ENCODE data around the gene KCTD17.

Gene KCTD17

DNA sequence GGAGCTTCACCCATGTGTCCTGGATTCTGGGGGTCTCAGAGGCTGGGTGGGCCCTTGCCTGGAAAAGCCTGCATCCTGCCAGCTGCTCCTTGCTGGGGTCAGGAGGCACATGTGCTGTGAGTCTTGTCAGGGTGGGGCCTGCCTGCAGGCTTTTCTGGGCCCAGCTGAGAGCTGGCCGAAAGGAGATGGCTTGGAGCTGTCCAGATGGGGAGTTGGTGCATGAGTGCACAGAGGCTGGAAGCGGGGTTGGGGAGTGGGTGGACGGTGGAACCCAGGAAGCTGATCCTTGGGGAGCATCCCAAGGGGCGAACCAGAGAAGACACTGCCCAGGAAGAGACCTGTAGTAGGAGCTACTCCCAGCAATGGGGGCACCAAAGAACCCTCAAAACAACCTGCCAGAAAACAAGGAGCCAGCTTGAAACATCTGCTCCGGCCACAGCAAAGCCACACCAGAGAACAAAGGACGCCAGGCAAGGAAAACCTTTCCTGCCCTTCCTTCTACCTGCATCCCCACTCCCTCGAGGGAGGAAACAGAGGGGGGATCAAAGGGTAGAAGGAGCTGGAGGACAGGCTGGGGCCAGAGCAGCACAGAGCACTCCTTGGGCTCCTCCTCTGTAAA, 8.2 kb upstream of the KCTD17 start:
- no peaks in the 10 kb centered on the region for H3K36me3 Mint-ChIP-seq (ENCODE audit: low read depth)
- H3K4me1 Mint-ChIP-seq (ENCODE audit: low read depth): peaks cover 14% of the 10 kb centered on the region
- no peaks in the 10 kb centered on the region for H3K9me3 Mint-ChIP-seq
- no peaks in the 10 kb centered on the region for H3K27me3 Mint-ChIP-seq (ENCODE audit: low read depth)
- H3K4me3 Mint-ChIP-seq: no peak overlapping the region
- no peak for DNase-seq (ENCODE audit: low spot score)
- no peak overlapping the region for H3K27ac Mint-ChIP-seq

DNA sequence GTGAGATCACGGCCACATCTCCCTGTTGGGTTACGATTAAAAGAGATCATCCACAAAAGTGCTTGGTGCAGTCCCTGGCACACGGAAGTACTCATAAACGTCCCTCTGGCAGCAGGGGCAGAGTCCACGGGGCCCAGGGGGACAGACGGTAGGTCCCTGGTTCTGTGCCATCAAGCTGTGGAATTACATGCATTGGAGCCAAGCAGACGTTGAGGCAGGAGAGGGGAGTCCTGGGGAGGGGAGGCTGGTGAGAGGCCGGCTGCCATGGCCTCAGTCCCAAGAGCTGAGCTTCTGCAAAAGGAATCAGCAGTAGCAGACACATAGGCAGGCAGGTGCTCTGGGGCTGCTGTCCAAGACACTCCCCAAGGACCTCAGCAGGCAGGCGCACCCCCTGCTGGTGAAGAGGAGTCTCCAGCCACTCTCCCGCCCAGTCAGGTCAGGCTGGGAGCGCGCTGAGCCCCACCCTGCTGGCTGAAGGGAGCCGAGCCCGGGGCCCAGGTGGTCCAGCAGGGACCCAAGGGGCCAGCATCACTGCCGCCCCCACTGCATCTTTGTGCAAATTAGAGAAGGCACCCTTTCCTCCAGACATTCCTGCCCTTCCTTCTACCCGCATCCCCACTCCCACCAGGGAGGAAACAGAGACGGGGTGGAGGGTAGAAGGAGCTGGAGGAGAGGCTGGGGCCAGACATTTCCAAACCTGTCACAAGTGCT, 7.6 kb upstream of the KCTD17 start:
- Mint-ChIP-seq H3K36me3 (ENCODE audit: low read depth) (no peaks in the 10 kb centered on the region), H3K4me3 (no peak overlapping the region), H3K27me3 (ENCODE audit: low read depth) (no peaks in the 10 kb centered on the region), H3K9me3 (no peaks in the 10 kb centered on the region), H3K4me1 (ENCODE audit: low read depth) (peaks cover 14% of the 10 kb centered on the region), H3K27ac (no peak overlapping the region)
- peak; percentile 46 for DNase-seq (ENCODE audit: low spot score)

DNA sequence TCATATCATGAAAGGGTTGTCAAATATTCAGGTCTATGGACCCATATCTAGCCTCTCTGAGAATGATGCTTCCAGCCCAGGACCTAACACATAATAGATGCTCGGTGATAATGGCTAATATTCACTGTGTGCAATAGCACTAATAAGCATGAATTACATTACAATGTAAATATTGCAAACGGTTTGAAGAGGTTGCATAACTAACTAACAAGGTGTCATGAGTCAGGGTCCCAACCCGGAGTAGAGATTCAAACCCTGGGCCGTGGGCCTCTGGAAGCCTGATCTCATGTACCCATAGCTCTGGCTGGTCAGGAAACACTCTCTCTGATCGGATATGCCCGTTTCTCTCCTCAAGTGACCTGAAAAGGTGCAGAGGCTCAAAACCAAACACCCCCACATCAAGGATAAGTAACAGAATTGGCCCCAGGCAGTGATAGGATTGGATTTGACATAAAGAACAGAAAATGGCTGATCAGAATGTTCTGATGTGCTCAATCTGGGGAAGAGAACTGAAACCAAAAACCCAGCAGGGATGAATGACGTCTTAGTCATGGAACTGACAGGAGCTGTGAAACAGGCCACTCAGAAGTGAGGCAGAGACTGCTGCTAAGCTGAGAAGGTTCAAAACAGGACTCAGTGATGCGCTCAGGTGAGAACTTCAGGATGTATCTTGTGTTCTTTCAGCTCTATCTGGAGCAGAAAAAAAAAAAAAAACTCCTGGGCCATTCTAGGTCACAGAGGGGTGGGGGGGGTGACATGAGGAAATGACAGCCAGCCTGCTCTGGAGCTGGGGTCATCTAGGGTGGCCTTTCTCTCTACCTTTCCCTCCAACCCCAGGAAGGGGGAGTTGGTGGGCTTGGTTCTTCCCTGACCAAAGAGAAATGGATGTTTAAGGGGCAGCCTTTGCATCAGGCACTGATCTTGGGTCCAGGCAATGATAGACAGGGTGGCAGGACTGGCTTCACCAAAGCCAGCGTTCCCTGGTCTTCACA, 6.6 kb upstream of the KCTD17 start:
- Mint-ChIP-seq H3K9me3 (no peaks in the 10 kb centered on the region), H3K27ac (no peak overlapping the region), H3K4me1 (ENCODE audit: low read depth) (peaks cover 14% of the 10 kb centered on the region), H3K4me3 (no peak overlapping the region), H3K27me3 (ENCODE audit: low read depth) (no peaks in the 10 kb centered on the region), H3K36me3 (ENCODE audit: low read depth) (no peaks in the 10 kb centered on the region)
- DNase-seq (ENCODE audit: low spot score): no peak

DNA sequence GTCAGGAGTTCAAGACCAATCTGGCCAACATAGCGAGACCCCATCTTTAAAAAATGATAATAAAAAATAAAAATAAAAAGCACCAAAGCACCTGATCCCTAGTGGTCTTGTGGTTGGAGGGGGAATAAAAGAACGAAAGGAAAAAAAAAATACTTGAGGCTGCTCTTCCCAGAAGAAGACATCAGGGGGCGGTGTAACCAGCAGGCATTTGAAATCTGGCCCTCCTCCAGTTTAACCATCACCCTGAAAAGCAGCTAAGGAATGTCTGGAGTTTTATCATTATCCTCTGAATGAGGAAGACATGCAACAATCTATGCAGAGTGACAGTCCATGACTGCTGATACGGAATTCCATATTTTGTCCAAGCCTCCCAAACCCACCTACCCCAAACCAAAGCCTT, 5.6 kb upstream of the KCTD17 start:
- Mint-ChIP-seq H3K4me1 (ENCODE audit: low read depth) (peaks cover 12% of the 10 kb centered on the region), H3K27ac (no peak overlapping the region), H3K27me3 (ENCODE audit: low read depth) (no peaks in the 10 kb centered on the region), H3K4me3 (no peak overlapping the region), H3K9me3 (no peaks in the 10 kb centered on the region), H3K36me3 (ENCODE audit: low read depth) (no peaks in the 10 kb centered on the region)
- no peak for DNase-seq (ENCODE audit: low spot score)

DNA sequence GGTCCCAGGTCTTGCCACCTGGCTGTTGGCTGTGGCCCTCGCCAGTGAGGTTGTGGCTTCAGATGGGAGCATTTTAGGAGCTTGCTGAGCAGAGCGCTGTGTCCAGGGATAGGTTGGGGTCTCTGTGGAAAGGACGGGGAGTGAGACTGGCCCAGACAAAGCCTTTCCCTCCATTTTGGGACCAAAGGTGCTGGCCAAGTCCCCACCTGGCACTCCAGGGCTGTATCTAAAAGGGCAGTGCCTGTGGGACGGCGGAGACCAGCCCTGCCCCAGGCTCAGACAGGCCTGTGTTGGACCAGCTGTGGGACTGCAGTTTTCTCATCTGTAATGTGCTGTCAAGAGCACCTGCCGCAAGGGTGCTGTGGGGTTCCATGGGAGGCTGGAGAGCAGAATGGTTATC, 5.0 kb upstream of the KCTD17 start:
- H3K4me1 Mint-ChIP-seq (ENCODE audit: low read depth): peaks cover 8% of the 10 kb centered on the region
- no peak overlapping the region for H3K4me3 Mint-ChIP-seq
- no peaks in the 10 kb centered on the region for H3K27me3 Mint-ChIP-seq (ENCODE audit: low read depth)
- H3K27ac Mint-ChIP-seq: no peak overlapping the region
- DNase-seq (ENCODE audit: low spot score): no peak
- H3K9me3 Mint-ChIP-seq: no peaks in the 10 kb centered on the region
- no peaks in the 10 kb centered on the region for H3K36me3 Mint-ChIP-seq (ENCODE audit: low read depth)

DNA sequence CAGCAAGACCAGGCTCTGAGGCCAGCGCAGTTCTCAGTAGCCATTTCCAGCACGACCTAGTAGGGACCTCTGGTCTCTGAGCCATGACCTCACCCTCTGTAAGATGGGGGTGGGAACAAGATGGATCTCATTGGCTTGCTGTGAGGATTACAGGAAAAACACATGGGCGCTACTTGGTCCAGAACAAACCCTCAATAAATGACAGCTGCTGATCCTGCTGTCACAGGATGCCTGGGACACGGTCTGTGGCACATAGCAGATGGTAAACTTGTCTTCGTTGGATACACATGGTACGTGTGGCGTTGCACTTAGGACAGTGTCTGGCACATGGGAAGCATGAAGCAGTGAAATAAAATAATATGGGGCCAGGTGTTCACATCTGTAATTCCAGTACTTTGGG, 4.5 kb upstream of the KCTD17 start:
- H3K27me3 Mint-ChIP-seq (ENCODE audit: low read depth): no peaks in the 10 kb centered on the region
- no peak overlapping the region for H3K27ac Mint-ChIP-seq
- no peak overlapping the region for H3K4me3 Mint-ChIP-seq
- no peak for DNase-seq (ENCODE audit: low spot score)
- no peaks in the 10 kb centered on the region for H3K9me3 Mint-ChIP-seq
- H3K36me3 Mint-ChIP-seq (ENCODE audit: low read depth): no peaks in the 10 kb centered on the region
- H3K4me1 Mint-ChIP-seq (ENCODE audit: low read depth): peaks cover 6% of the 10 kb centered on the region

DNA sequence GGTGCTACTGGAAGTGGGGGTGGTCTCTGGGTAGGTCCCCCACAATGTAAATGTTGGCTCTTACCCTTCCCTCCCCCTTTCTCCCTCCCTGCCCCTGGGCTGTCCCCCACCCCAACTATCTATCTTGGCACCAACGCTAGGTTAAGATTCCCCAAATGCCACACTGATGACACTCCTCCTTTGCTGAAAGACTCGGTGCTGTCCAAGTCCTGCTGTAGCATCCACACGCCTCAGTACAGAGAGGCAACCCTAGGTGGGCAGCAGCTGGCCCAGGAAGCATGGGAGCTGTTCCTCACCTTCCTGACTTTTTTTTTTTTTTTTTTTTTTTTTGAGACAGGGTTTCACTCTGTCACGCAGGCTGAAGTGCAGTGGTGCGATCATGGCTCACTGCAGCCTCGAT, 3.4 kb upstream of the KCTD17 start:
- H3K4me1 Mint-ChIP-seq (ENCODE audit: low read depth): peaks cover 12% of the 10 kb centered on the region
- H3K27ac Mint-ChIP-seq: no peak overlapping the region
- no peak overlapping the region for H3K4me3 Mint-ChIP-seq
- no peaks in the 10 kb centered on the region for H3K36me3 Mint-ChIP-seq (ENCODE audit: low read depth)
- no peaks in the 10 kb centered on the region for H3K9me3 Mint-ChIP-seq
- no peak for DNase-seq (ENCODE audit: low spot score)
- H3K27me3 Mint-ChIP-seq (ENCODE audit: low read depth): no peaks in the 10 kb centered on the region

DNA sequence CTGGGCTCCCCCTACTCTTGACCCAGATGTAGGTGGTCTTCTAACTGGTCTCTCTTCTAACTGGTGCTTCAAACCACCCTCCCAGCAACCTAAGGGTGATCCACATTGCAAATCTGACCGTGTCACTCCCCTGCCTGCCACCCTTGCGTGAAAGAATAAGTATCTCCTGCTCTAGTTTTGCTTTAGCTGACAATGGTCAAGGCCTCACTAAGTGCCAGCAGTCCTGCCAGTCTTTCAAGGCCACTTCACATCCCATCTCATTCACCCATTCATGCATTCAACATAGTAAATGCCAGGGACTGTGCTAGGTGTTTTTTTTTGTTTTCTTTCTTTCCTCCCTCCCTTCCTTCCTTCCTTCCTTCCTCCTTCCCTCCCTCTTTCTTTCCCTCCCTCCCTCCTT, 2.3 kb upstream of the KCTD17 start:
- DNase-seq (ENCODE audit: low spot score): no peak
- H3K27ac Mint-ChIP-seq: no peak overlapping the region
- no peaks in the 10 kb centered on the region for H3K9me3 Mint-ChIP-seq
- H3K27me3 Mint-ChIP-seq (ENCODE audit: low read depth): no peaks in the 10 kb centered on the region
- H3K4me1 Mint-ChIP-seq (ENCODE audit: low read depth): peaks cover 9% of the 10 kb centered on the region
- H3K36me3 Mint-ChIP-seq (ENCODE audit: low read depth): no peaks in the 10 kb centered on the region
- H3K4me3 Mint-ChIP-seq: no peak overlapping the region

DNA sequence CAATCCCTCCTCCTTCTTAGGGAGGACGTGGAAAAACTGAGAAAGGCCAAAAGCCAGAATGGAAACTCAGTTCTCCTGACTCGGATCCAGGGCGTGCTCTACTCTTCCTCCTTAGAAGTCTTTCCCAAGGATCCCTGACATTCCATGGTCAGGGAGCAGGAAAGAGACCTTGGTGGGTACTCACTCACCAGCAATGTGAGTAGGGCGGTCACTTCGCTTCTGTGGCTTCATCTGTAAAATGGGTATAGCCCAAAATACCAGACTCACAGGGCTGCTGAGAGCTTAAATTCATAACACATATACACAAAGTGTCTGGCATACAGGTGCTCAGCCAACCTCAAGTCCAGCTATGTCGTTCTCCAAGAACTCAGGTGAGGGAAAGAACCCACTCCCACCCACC, 629 bp upstream of the KCTD17 start:
- Mint-ChIP-seq H3K36me3 (ENCODE audit: low read depth) (no peaks in the 10 kb centered on the region), H3K4me3 (peak overlapping the region; percentile 29), H3K27me3 (ENCODE audit: low read depth) (no peaks in the 10 kb centered on the region), H3K4me1 (ENCODE audit: low read depth) (peaks cover 9% of the 10 kb centered on the region), H3K27ac (no peak overlapping the region), H3K9me3 (no peaks in the 10 kb centered on the region)
- no peak for DNase-seq (ENCODE audit: low spot score)

DNA sequence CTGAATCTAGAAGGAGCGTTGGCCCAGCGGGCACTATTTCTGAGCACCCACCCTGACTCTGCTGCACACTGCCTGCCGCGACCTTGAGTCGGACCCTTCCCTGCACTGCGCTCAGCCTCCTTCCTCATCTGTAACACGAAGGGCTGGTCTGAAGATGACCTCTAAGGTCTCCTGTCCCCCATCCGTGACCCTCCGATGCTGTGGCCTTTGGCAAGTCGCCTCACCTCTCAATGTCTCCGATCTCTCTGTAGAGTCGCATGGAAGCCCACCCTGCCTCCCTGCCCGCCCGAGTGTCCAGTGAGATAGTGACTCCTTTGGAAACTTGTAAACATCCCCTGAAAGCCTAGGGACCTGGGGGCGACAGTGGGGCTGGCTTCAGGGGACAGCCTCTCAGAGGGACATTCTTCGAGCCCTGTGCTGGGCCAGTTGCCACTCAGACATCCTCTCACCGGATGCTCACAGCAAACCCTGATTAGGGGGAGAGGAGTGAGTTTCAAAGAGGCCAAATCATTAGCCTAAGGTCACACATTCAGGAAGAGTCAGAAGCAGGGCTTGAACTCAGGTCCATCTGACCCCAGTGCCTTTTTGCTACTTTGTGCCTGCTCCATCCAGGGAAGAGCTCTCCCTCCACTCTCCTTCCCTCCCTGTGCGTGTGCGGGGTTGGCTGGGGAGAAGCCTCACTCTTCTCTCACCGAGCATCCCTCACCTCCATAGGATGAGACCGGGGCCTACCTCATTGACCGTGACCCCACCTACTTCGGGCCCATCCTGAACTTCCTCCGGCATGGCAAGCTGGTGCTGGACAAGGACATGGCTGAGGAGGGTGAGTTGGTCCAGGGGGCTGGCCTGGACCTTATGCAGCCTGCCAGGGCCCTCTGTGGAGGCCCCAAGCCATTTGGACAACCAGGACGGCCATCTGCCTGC, 1.1 kb downstream of the KCTD17 start:
- Mint-ChIP-seq H3K4me3 (peak overlapping the region; percentile 87), H3K4me1 (ENCODE audit: low read depth) (peaks cover 9% of the 10 kb centered on the region), H3K27ac (peak overlapping the region; percentile 63), H3K36me3 (ENCODE audit: low read depth) (peaks cover 2% of the 10 kb centered on the region), H3K27me3 (ENCODE audit: low read depth) (no peaks in the 10 kb centered on the region), H3K9me3 (no peaks in the 10 kb centered on the region)
- no peak for DNase-seq (ENCODE audit: low spot score)

DNA sequence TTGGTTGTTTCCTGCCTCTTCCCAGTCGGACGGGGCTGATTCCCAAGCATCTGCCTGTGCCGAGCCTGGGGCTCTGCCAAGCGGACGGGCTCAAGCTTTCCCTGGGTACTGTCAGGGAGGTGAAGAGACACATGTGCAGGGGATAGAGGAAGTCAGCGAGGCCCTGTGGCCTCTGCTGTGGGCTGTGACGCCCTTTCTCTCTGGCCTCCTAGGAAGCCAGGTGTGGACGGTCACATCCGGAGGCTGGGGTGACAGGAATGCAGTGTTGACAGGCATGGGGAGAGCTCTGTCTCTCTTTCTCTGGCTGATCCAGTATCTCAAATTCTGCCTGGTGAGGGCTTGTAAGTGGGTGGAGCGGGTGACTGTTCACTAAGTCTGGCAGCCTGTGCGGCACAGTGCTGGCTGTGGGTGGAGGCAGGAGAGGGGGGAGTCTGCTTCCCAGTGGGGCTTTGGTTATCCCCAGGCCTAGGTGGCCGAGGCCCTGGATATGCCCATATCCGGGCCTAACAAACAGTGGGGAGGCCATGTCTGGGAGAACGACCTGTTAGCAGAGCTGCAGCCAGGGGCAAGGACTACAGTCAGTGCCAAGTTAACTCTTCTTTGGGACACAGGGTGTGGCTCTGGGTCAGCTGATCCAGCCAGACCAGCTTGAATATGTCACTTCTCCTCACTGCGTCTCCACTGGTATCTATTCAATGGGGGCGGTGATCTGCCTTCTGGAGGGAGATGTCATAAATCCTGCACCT, 1.9 kb downstream of the KCTD17 start:
- H3K36me3 Mint-ChIP-seq (ENCODE audit: low read depth): peaks cover 3% of the 10 kb centered on the region
- peaks cover 9% of the 10 kb centered on the region for H3K4me1 Mint-ChIP-seq (ENCODE audit: low read depth)
- no peak overlapping the region for H3K27ac Mint-ChIP-seq
- no peaks in the 10 kb centered on the region for H3K27me3 Mint-ChIP-seq (ENCODE audit: low read depth)
- DNase-seq (ENCODE audit: low spot score): no peak
- peak overlapping the region; percentile 87 for H3K4me3 Mint-ChIP-seq
- H3K9me3 Mint-ChIP-seq: no peaks in the 10 kb centered on the region

DNA sequence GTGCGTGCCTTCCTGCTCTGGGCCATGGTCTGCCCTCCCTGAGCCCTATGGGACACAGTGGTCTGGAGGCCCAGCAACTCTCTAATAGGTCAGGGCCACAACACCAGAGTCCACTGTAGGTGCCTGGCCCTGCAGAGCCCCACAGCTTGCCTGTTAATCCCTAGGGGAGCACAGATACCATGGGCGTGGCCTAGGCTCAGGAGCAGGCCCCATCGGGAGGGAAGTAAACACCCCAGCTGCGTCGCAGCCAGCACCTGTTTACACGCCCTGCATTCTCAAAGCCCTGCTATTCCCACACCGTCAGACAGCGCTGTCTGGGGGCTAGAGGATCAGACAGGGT, 2.5 kb downstream of the KCTD17 start:
- Mint-ChIP-seq H3K27me3 (ENCODE audit: low read depth) (no peaks in the 10 kb centered on the region), H3K36me3 (ENCODE audit: low read depth) (peaks cover 3% of the 10 kb centered on the region), H3K27ac (no peak overlapping the region), H3K4me1 (ENCODE audit: low read depth) (peaks cover 9% of the 10 kb centered on the region), H3K9me3 (no peaks in the 10 kb centered on the region), H3K4me3 (no peak overlapping the region)
- no peak for DNase-seq (ENCODE audit: low spot score)
